Karpas-422 (cell line): ENCODE measurements around the gene PDLIM7. TPM values are rescaled to one million over a fixed set of nuclear protein-coding genes. Genes with fewer than 3 reads are reported as not detected.

Experiments
- DNase-seq: peaks from one replicate; pipeline ENCODE4 v3.0.0-alpha.2; 2015
- H2AFZ ChIP-seq: fragments of 200-600 bp; sonication (generic); 2 replicates; pipeline ENCODE4 v1.6.1; 2014; ENCODE audit warnings: antibody characterized with exemption, low read length, mixed read lengths
- H3K27ac ChIP-seq: fragments of 200-600 bp; sonication (generic); 2 replicates; pipeline ENCODE4 v1.5.1; 2014; ENCODE audit warnings: mild to moderate bottlenecking, low read length, moderate library complexity
- H3K27me3 ChIP-seq: fragments of 200-600 bp; sonication (generic); 2 replicates; pipeline ENCODE4 v1.6.1; 2014; ENCODE audit warnings: low read length, mixed read lengths
- H3K36me3 ChIP-seq: fragments of 200-600 bp; sonication (generic); 2 replicates; pipeline ENCODE4 v1.6.1; 2014; ENCODE audit warnings: low read length, mixed read lengths; ENCODE audit not compliant: insufficient read depth
- H3K4me1 ChIP-seq: fragments of 200-600 bp; sonication (generic); 2 replicates; pipeline ENCODE4 v1.6.1; 2014; ENCODE audit warnings: mild to moderate bottlenecking, low read length, mixed read lengths
- H3K4me2 ChIP-seq: fragments of 200-600 bp; sonication (generic); 2 replicates; pipeline ENCODE4 v1.6.1; 2014; ENCODE audit warnings: low read length, low read depth, mild to moderate bottlenecking; ENCODE audit not compliant: poor library complexity, severe bottlenecking
- H3K4me3 ChIP-seq: fragments of 200-600 bp; sonication (generic); 2 replicates; pipeline ENCODE4 v1.5.1; 2014; ENCODE audit warnings: mild to moderate bottlenecking, antibody characterized with exemption, low read length, mixed read lengths
- H3K79me2 ChIP-seq: fragments of 200-600 bp; sonication (generic); 2 replicates; pipeline ENCODE4 v1.6.1; 2014; ENCODE audit warnings: mild to moderate bottlenecking, low read length, mixed read lengths
- H3K9ac ChIP-seq: fragments of 200-600 bp; sonication (generic); 2 replicates; pipeline ENCODE4 v1.6.0; 2014; ENCODE audit warnings: low read length
- H3K9me2 ChIP-seq: fragments of 200-600 bp; sonication (generic), shearing (Covaris generic); replicated peaks from 2 replicates; pipeline ENCODE4 v1.6.0; 2014; ENCODE audit warnings: mild to moderate bottlenecking, low read length, moderate library complexity; ENCODE audit not compliant: insufficient read depth
- H3K9me3 ChIP-seq: fragments of 300-700, 200-600 bp; sonication (generic); 2 replicates; pipeline ENCODE4 v1.6.1; 2014; ENCODE audit warnings: low read length, mixed read lengths
- H4K20me1 ChIP-seq: fragments of 200-600 bp; sonication (generic); 2 replicates; pipeline ENCODE4 v1.6.1; 2014; ENCODE audit warnings: mild to moderate bottlenecking, antibody characterized with exemption, low read length, low read depth; ENCODE audit not compliant: insufficient read depth
- total RNA-seq: library from RNA; depleted of rRNA; stranded (reverse); fragments of >200 nt; shearing (Covaris generic); gene quantifications from 2 replicates; pipeline ENCODE4 v1.2.3, GENCODE V29; 2014; ENCODE audit warnings: low replicate concordance

PDLIM7 gene
- total RNA-seq, 1 experiment from 2014 or later, result 53.6 TPM

DNA sequence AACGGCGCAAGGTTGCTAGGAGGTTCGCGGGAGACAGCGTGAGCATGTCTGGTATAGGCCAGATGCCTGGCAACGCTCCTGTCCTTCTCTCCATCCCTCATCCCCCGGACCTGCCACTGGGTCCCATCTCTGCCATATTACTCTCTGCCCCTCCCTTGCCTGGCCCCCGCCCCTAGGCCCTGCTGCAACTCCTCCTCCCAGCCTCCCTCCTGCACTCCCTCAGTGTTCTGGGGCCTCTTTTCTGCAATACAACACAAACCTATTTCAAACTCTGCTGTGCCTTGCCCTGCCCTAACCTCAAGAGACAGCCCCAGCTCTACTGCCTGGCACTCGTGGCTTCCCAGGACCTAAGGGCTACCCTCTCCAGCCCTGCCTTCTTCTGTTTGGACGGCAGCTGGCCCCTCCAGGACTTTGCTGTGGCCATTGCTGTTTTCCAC lies 15.0 kb downstream of the PDLIM7 start:
- no peaks in the 10 kb centered on the region for H3K27me3 ChIP-seq
- H3K4me3 ChIP-seq, result no peak overlapping the region
- H3K79me2 ChIP-seq, result no peaks in the 10 kb centered on the region
- no peaks in the 10 kb centered on the region for H3K9me2 ChIP-seq
- no peak for DNase-seq
- no peaks in the 10 kb centered on the region for H3K9me3 ChIP-seq
- no peak overlapping the region for H2AFZ ChIP-seq
- no peaks in the 10 kb centered on the region for H4K20me1 ChIP-seq
- H3K36me3 ChIP-seq, result peaks cover 3% of the 10 kb centered on the region; the same call in 1 of the 2 replicates
- no peak overlapping the region for H3K9ac ChIP-seq
- H3K4me2 ChIP-seq, result no peak overlapping the region
- peaks cover 2% of the 10 kb centered on the region; the same call in 1 of the 2 replicates for H3K4me1 ChIP-seq
- no peak overlapping the region for H3K27ac ChIP-seq

DNA sequence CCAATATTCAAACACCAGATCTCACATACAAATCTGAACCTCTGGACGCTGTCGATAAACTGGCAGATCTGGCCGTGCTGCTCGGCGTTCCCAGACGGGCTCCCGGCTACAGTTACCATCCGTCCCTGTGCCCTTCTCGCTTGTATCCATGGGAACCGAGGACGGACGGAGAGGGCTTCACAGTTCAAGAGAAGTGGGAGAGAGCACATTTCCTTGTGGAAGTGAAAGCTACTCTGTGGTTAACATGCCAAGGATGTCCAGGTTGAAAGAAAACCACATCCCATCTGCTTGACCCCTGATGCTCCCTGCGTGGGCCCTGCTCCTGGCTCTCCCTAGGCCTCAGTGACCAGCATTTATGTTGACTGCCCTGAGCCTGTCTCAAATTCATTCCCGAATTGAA lies 17.6 kb downstream of the PDLIM7 start:
- Histone ChIP-seq H3K9me3 (no peaks in the 10 kb centered on the region), H3K4me3 (no peak overlapping the region), H3K27ac (no peak overlapping the region), H3K79me2 (no peaks in the 10 kb centered on the region), H3K9me2 (no peaks in the 10 kb centered on the region), H3K4me1 (peaks cover 9% of the 10 kb centered on the region), H2AFZ (no peak overlapping the region), H3K36me3 (no peaks in the 10 kb centered on the region; the same call in 1 of the 2 replicates), H4K20me1 (no peaks in the 10 kb centered on the region), H3K4me2 (no peak overlapping the region), H3K27me3 (no peaks in the 10 kb centered on the region), H3K9ac (no peak overlapping the region)
- DNase-seq, result no peak

DNA sequence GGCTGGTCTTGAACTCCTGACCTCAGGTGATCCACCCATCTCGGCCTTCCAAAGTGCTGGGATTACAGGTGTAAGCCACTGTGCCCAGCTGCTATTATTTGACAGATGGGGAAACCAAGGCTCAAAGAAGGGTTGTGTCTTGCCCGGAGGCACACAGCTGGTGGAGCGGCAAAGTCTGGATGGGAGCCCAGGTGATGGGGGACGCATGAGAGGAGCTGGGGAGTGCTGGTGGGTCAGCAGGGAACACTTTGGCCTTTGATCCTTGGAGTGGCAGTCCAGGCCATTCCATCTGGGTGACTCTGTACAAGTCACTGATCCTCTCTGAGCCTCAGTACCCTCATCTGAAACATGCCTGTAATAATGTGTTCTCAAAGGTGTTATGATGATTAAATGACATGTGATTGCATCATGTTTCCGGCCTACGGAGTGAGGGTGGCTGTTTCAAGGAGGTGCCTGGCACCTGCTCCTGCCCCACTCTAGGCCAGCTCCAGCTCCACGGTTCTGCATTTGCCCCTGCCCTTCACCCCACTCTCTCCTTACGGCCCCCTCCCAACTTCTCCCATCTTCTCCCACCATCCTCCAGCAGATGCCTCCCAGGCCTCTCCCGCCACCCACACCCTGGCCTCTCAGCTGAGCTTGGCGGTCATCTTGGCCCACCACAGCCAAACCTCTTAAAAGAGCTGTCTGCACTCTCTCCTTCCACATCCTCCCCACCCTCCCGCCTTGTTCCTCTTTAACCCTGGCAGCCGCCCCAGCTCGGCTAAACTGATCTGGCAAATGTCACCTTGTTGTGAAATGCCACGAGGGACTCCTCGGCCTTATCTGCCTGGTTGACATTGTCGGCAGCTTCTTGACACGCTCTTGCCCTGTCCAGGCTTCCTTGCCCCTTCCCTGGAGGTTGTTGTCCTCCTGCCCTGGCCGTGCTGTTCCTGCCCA lies 18.4 kb downstream of the PDLIM7 start:
- no peak overlapping the region for H3K4me2 ChIP-seq

DNA sequence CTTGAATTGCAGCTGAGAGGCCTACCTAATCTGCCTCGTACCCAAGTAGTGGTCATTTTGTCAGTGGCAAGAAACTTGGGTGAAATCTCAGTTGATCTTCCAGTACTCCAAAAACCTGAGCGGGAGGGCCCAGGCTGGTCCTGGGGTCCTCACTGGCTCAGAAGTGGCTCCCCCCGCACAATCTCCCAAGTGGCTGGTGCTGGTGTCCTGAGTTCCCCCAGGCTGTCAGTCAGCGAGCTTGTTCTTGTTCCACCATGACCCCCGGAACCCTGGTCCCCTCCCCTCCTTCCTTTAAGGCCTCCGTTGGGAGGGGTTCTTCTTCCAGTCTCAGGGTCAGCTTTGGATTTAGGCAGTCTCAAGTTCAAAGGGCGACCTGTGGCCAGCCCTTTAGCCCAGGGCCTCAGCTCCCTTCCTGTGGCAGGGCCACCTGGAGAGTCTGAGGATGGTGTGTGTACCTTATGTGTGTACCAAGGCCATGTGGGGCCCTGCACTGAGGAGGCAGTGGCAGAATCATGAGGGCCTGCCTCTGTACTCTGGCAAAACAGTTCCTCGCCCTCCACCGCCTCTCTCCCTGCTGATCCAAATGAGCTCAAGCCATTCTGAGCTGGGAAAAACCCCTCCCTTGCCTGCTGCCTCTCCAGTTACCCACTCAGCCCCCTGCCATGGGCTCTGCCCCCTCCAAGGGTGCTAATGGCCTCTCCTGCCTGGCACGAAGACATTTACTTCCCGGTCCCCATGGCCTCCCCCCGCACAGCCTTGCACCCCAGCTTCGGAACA lies 19.5 kb downstream of the PDLIM7 start:
- no peak overlapping the region for H3K4me2 ChIP-seq
- peaks cover 16% of the 10 kb centered on the region for H3K4me1 ChIP-seq
- no peaks in the 10 kb centered on the region for H3K79me2 ChIP-seq
- H3K9me2 ChIP-seq, result no peaks in the 10 kb centered on the region
- no peak for DNase-seq
- no peaks in the 10 kb centered on the region for H3K9me3 ChIP-seq
- H3K27ac ChIP-seq, result no peak overlapping the region
- H4K20me1 ChIP-seq, result no peaks in the 10 kb centered on the region
- no peak overlapping the region for H2AFZ ChIP-seq
- H3K36me3 ChIP-seq, result no peaks in the 10 kb centered on the region; the same call in 1 of the 2 replicates
- H3K27me3 ChIP-seq, result no peaks in the 10 kb centered on the region
- no peak overlapping the region for H3K4me3 ChIP-seq
- H3K9ac ChIP-seq, result no peak overlapping the region

More for the DNA sequence above, 18.4 kb downstream of the PDLIM7 start:
- no peak overlapping the region for H3K4me3 ChIP-seq
- H3K79me2 ChIP-seq, result no peaks in the 10 kb centered on the region
- no peaks in the 10 kb centered on the region for H3K27me3 ChIP-seq
- H4K20me1 ChIP-seq, result no peaks in the 10 kb centered on the region
- no peaks in the 10 kb centered on the region for H3K9me2 ChIP-seq
- no peaks in the 10 kb centered on the region for H3K9me3 ChIP-seq
- H2AFZ ChIP-seq, result no peak overlapping the region
- no peaks in the 10 kb centered on the region; the same call in 1 of the 2 replicates for H3K36me3 ChIP-seq
- peak overlapping the region; percentile 40; the same call in 1 of the 2 replicates for H3K27ac ChIP-seq
- H3K4me1 ChIP-seq, result peaks cover 15% of the 10 kb centered on the region
- DNase-seq, result no peak
- H3K9ac ChIP-seq, result peak overlapping the region; percentile 34; the same call in 1 of the 2 replicates

DNA sequence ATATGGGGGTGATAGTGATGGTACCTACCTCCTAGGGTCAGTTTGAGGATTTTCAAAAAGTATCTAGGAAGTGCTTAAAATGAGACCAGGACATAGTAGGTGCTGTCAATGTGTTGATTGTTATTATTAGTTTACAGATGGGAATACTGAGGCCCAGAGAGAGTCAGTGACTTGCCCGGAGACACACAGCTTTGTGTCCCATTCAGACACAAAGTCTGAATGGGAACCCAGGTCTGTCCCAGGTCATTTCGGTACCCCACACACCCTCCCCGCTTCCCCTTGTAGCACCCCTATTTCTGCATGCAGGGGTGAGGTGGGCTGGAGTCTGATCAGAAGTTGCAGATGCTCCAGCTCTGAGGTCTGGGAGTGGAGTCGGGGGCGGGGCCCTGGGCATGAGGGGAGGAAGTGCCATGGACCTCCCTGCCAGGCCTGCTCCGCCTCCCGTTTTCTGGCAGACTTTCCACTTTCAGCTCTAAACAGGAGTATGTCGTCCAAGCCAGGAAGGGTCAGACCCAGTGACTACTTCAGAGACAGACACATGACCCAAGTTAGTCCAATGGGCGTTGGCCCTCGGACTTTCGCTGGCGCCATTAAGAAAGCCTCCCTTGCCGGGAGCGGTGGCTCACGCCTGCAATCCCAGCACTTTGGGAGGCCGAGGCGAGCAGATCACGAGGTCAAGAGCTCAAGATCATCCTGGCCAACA lies 20.7 kb downstream of the PDLIM7 start:
- H2AFZ ChIP-seq, result no peak overlapping the region
- DNase-seq, result no peak

DNA sequence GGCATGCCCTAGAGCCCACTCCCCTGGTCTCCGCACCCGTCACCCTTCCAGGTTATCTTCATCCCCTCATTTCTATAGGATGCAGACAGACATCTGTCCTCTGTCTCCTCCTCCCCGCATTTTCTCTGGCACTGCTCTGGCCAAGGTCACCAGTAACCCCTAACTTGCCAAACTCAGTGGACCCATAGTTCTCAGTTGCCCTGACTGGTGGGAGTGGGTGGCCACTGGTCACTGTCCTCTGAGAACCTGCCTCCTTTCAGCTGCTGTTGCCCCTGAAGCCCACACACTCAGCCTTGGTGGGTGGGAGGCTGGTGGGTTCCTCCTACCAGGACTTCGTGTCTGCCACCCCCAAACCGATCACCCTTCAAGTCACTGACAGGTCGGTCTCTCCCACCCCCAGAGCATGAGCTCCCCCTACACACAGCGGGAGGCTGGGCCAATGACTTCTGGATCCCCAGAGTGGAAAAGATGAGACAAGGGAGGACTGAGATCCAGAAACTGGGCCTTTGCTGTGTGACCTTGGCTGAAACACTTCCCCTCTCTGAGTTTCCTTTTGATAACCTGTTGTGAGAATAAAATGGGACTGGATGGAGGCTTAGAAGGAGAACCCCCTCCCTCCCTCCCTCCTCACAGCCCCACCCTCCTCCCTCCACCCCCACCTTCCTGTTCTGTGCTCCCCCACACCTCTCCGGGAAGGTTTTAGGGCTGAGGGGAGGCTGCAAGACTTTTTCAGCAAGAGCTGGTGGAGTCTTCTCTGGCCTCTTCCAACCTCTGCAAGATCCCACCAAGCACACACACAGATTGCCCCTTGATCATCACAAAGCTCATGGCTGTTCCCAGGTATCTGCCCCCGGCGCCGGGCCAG lies 21.6 kb downstream of the PDLIM7 start:
- no peaks in the 10 kb centered on the region for H3K9me3 ChIP-seq
- H3K36me3 ChIP-seq, result no peaks in the 10 kb centered on the region
- H3K27me3 ChIP-seq, result no peaks in the 10 kb centered on the region
- H2AFZ ChIP-seq, result no peak overlapping the region
- H3K4me3 ChIP-seq, result no peak overlapping the region
- H4K20me1 ChIP-seq, result no peaks in the 10 kb centered on the region; the same call in 1 of the 2 replicates
- DNase-seq, result no peak
- peaks cover 19% of the 10 kb centered on the region for H3K79me2 ChIP-seq
- peaks cover 28% of the 10 kb centered on the region for H3K4me1 ChIP-seq
- H3K4me2 ChIP-seq, result no peak overlapping the region
- H3K9me2 ChIP-seq, result no peaks in the 10 kb centered on the region
- H3K27ac ChIP-seq, result no peak overlapping the region
- H3K9ac ChIP-seq, result no peak overlapping the region

More for the DNA sequence above, 20.7 kb downstream of the PDLIM7 start:
- Histone ChIP-seq H3K27ac (no peak overlapping the region), H3K9ac (no peak overlapping the region), H4K20me1 (no peaks in the 10 kb centered on the region; the same call in 1 of the 2 replicates), H3K4me3 (no peak overlapping the region), H3K4me1 (peaks cover 25% of the 10 kb centered on the region), H3K27me3 (no peaks in the 10 kb centered on the region), H3K79me2 (peaks cover 10% of the 10 kb centered on the region), H3K9me3 (no peaks in the 10 kb centered on the region), H3K9me2 (no peaks in the 10 kb centered on the region), H3K36me3 (no peaks in the 10 kb centered on the region; the same call in 1 of the 2 replicates), H3K4me2 (no peak overlapping the region)

DNA sequence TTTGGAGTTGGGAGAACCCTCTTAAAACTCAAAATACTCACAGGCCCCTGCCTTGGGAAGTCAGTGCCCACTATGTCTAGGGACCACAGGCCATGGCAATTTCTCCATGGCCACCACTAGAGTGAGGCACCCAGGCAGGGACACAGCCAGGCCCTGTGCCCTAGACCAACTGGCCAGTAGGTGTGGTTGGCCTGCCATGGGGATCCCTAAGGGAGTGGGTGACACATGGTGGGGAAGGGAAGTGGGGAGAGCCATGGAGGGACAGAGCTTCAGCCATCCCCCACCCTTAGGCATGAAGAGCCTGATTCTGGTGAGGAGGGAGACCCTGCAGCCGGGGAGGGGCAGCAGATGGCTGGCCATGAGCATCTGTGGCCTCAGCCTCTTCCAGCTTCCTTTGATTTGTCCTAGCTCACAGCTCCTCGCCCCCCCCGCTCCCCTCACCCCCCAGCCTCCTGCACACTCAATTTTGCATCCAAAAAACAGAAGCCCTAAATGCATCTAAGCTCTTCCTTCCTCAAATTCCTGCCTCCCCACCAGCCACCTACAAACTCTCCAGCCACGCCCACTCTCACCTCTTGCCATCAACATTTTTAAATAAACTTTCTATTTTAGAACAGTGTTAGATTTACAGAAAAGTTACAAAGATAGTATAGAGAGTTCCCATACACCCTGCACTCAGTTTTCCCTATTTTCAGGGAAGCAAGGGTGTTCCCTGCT lies 22.4 kb downstream of the PDLIM7 start:
- Histone ChIP-seq H3K4me2 (no peak overlapping the region), H3K27ac (no peak overlapping the region), H3K9me3 (no peaks in the 10 kb centered on the region), H3K4me1 (peaks cover 28% of the 10 kb centered on the region), H3K79me2 (peaks cover 23% of the 10 kb centered on the region), H3K9me2 (no peaks in the 10 kb centered on the region), H4K20me1 (no peaks in the 10 kb centered on the region; the same call in 1 of the 2 replicates), H3K36me3 (no peaks in the 10 kb centered on the region), H2AFZ (no peak overlapping the region), H3K4me3 (no peak overlapping the region), H3K9ac (no peak overlapping the region), H3K27me3 (no peaks in the 10 kb centered on the region)
- no peak for DNase-seq
